SK-N-SH (cell line): ENCODE data around the gene LRSAM1.

ENCODE experiments used
- EP300 ChIP-seq, 2 experiments: IDR thresholded peaks; 2 replicates each; pipeline versions ENCODE4 v1.4.0 to v1.6.1; 2012; ENCODE audit warnings: borderline replicate concordance in 1 of 2, low read depth in 1 of 2, low read length in 1 of 2
- EZH2phosphoT487 ChIP-seq: fragments of 200-600 bp; sonication (generic); IDR thresholded peaks from 2 replicates; pipeline ENCODE4 v1.6.1; 2017; ENCODE audit warnings: low read depth, mixed run types, mild to moderate bottlenecking, antibody characterized with exemption, moderate library complexity, borderline replicate concordance
- FOSL2 ChIP-seq: IDR thresholded peaks from 2 replicates; pipeline ENCODE4 v1.4.0; 2012; ENCODE audit warnings: low read depth, mild to moderate bottlenecking, moderate library complexity, borderline replicate concordance
- GABPA ChIP-seq: IDR thresholded peaks from 2 replicates; pipeline ENCODE4 v1.4.0; 2012; ENCODE audit warnings: low read depth, mild to moderate bottlenecking
- POLR2AphosphoS5 ChIP-seq: IDR thresholded peaks from 2 replicates; pipeline ENCODE4 v1.6.1; 2012; ENCODE audit warnings: low read depth, low read length
- RAD21 ChIP-seq: IDR thresholded peaks from 2 replicates; pipeline ENCODE4 v1.6.1; 2012; ENCODE audit warnings: mild to moderate bottlenecking, low read length
- RFX5 ChIP-seq: IDR thresholded peaks from 2 replicates; pipeline ENCODE4 v1.6.1; 2012; ENCODE audit warnings: mild to moderate bottlenecking, improper control_type of control experiment, low read length
- SMC3 ChIP-seq: IDR thresholded peaks from 2 replicates; pipeline ENCODE4 v1.6.1; 2012; ENCODE audit warnings: low read depth, low read length, improper control_type of control experiment
- TCF12 ChIP-seq: IDR thresholded peaks from 2 replicates; pipeline ENCODE4 v1.4.0; 2012
- TEAD4 ChIP-seq: IDR thresholded peaks from 2 replicates; pipeline ENCODE4 v1.4.0; 2012; ENCODE audit warnings: mild to moderate bottlenecking, borderline replicate concordance; ENCODE audit not compliant: insufficient read depth
- TF ChIP-seq, protein P1 (sequence below): fragments of 200-600 bp; sonication (generic); IDR thresholded peaks from 2 replicates; pipeline ENCODE4 v1.6.1; 2017; ENCODE audit warnings: antibody characterized with exemption, mild to moderate bottlenecking, moderate library complexity
- TF ChIP-seq, protein P2 (sequence below): IDR thresholded peaks from 2 replicates; pipeline ENCODE4 v1.4.0; 2012; ENCODE audit warnings: low read depth, borderline replicate concordance
- TF ChIP-seq, protein P3 (sequence below): IDR thresholded peaks from 2 replicates; pipeline ENCODE4 v1.6.1; 2012; ENCODE audit warnings: mild to moderate bottlenecking, low read depth, low read length, moderate library complexity
- TF ChIP-seq, protein P4 (sequence below): fragments of 150-350 bp; IDR thresholded peaks from 2 replicates; pipeline ENCODE4 v1.6.1; 2017; ENCODE audit warnings: antibody characterized with exemption, low read length, low read depth, borderline replicate concordance

DNA sequence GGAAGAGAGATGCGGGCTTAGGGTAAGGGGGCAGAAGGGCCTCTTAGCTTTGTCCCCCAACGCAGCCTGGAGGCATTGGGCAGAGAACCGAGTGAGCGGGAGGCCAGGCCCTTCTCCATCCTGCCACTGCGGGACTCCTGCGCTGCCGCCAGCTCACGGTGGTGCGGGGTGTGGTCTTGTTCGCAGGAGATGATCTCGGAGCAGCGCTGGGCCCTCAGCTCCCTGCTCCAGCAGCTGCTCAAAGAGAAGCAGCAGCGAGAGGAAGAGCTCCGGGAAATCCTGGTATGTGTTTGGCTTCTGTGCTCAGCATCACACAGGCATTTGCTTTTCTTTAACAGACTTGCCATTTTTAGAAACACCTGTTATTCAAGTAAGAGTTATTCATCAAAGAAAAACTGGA lies 41.3 kb downstream of the LRSAM1 start:
- no peak for TF ChIP-seq POLR2AphosphoS5
- TF ChIP-seq EP300 (IDR thresholded peaks at IDR 0.05; ENCODE audit: borderline replicate concordance in 1 of 2, low read depth in 1 of 2, low read length in 1 of 2) = no peak
- TF ChIP-seq TCF12 = no peak
- TF ChIP-seq, protein P1, sequence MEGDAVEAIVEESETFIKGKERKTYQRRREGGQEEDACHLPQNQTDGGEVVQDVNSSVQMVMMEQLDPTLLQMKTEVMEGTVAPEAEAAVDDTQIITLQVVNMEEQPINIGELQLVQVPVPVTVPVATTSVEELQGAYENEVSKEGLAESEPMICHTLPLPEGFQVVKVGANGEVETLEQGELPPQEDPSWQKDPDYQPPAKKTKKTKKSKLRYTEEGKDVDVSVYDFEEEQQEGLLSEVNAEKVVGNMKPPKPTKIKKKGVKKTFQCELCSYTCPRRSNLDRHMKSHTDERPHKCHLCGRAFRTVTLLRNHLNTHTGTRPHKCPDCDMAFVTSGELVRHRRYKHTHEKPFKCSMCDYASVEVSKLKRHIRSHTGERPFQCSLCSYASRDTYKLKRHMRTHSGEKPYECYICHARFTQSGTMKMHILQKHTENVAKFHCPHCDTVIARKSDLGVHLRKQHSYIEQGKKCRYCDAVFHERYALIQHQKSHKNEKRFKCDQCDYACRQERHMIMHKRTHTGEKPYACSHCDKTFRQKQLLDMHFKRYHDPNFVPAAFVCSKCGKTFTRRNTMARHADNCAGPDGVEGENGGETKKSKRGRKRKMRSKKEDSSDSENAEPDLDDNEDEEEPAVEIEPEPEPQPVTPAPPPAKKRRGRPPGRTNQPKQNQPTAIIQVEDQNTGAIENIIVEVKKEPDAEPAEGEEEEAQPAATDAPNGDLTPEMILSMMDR = no peak
- TF ChIP-seq, protein P2, sequence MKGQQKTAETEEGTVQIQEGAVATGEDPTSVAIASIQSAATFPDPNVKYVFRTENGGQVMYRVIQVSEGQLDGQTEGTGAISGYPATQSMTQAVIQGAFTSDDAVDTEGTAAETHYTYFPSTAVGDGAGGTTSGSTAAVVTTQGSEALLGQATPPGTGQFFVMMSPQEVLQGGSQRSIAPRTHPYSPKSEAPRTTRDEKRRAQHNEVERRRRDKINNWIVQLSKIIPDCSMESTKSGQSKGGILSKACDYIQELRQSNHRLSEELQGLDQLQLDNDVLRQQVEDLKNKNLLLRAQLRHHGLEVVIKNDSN = no peak
- TF ChIP-seq SMC3 = no peak
- TF ChIP-seq RFX5 = no peak
- TF ChIP-seq, protein P3, sequence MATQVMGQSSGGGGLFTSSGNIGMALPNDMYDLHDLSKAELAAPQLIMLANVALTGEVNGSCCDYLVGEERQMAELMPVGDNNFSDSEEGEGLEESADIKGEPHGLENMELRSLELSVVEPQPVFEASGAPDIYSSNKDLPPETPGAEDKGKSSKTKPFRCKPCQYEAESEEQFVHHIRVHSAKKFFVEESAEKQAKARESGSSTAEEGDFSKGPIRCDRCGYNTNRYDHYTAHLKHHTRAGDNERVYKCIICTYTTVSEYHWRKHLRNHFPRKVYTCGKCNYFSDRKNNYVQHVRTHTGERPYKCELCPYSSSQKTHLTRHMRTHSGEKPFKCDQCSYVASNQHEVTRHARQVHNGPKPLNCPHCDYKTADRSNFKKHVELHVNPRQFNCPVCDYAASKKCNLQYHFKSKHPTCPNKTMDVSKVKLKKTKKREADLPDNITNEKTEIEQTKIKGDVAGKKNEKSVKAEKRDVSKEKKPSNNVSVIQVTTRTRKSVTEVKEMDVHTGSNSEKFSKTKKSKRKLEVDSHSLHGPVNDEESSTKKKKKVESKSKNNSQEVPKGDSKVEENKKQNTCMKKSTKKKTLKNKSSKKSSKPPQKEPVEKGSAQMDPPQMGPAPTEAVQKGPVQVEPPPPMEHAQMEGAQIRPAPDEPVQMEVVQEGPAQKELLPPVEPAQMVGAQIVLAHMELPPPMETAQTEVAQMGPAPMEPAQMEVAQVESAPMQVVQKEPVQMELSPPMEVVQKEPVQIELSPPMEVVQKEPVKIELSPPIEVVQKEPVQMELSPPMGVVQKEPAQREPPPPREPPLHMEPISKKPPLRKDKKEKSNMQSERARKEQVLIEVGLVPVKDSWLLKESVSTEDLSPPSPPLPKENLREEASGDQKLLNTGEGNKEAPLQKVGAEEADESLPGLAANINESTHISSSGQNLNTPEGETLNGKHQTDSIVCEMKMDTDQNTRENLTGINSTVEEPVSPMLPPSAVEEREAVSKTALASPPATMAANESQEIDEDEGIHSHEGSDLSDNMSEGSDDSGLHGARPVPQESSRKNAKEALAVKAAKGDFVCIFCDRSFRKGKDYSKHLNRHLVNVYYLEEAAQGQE = no peak
- no peak for TF ChIP-seq TEAD4
- TF ChIP-seq GABPA = no peak
- TF ChIP-seq EZH2phosphoT487 = no peak
- no peak for TF ChIP-seq FOSL2
- TF ChIP-seq RAD21 = no peak
- TF ChIP-seq, protein P4, sequence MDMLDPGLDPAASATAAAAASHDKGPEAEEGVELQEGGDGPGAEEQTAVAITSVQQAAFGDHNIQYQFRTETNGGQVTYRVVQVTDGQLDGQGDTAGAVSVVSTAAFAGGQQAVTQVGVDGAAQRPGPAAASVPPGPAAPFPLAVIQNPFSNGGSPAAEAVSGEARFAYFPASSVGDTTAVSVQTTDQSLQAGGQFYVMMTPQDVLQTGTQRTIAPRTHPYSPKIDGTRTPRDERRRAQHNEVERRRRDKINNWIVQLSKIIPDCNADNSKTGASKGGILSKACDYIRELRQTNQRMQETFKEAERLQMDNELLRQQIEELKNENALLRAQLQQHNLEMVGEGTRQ = no peak
